GM18861 (cell line): Measurements from ENCODE around the gene MGAT4B.
"Not testable (repeated sequence)": the region's sequence is repeated elsewhere in the genome, so short reads cannot be mapped to it uniquely, and the experiment has no call there.

Source experiments
- ATAC-seq: cut with Tn5 transposase; IDR thresholded peaks from one replicate; pipeline ENCODE4 v1.9.1; 2021; ENCODE audit not compliant: unreplicated experiment

Gene MGAT4B

GRCh38 chr5:179795863-179796833 is 10.5 kb downstream of the MGAT4B start:
- peak; percentile 71 for ATAC-seq

GRCh38 chr5:179795049-179795862 is 11.4 kb downstream of the MGAT4B start:
- no peak for ATAC-seq

GRCh38 chr5:179794575-179794974 is 12.1 kb downstream of the MGAT4B start:
- ATAC-seq, result no peak

- ATAC-seq, result no peak
Measured at GRCh38 chr5:179794171-179794570, 12.5 kb downstream of the MGAT4B start.

- no peak for ATAC-seq
Measured at GRCh38 chr5:179793468-179794139, 13.1 kb downstream of the MGAT4B start, which contains the start of gene LTC4S. Gene LTC4S, plus strand, starts transcription at chr5:179793986. Its CDS starts 95 bp downstream, at chr5:179794081.

- no peak for ATAC-seq
Measured at GRCh38 chr5:179792612-179793467, 13.8 kb downstream of the MGAT4B start.

- ATAC-seq, result no peak
Measured at GRCh38 chr5:179791881-179792611, 14.6 kb downstream of the MGAT4B start.

- not testable (repeated sequence) for ATAC-seq
Measured at GRCh38 chr5:179789278-179789677, 17.4 kb downstream of the MGAT4B start.

- no peak for ATAC-seq
Measured at GRCh38 chr5:179788193-179788854, 18.3 kb downstream of the MGAT4B start.

- ATAC-seq, result no peak
Measured at GRCh38 chr5:179786861-179787260, 19.8 kb downstream of the MGAT4B start.

GRCh38 chr5:179783128-179783527 is 23.5 kb downstream of the MGAT4B start:
- ATAC-seq, result no peak

- ATAC-seq, result no peak
Measured at GRCh38 chr5:179781846-179782245, 24.8 kb downstream of the MGAT4B start.

GRCh38 chr5:179780362-179780761 is 26.3 kb downstream of the MGAT4B start:
- no peak for ATAC-seq

- no peak for ATAC-seq
Measured at GRCh38 chr5:179779826-179780225, 26.8 kb downstream of the MGAT4B start.

- ATAC-seq, result no peak
Measured at GRCh38 chr5:179778591-179778990, 28.1 kb downstream of the MGAT4B start.

- ATAC-seq, result no peak
Measured at GRCh38 chr5:179777909-179778308, 28.8 kb downstream of the MGAT4B start.

GRCh38 chr5:179777456-179777855 is 29.2 kb downstream of the MGAT4B start:
- no peak for ATAC-seq

- no peak for ATAC-seq
Measured at GRCh38 chr5:179776411-179776938, 30.2 kb downstream of the MGAT4B start.

GRCh38 chr5:179774442-179774841 is 32.2 kb downstream of the MGAT4B start:
- ATAC-seq, result no peak
